ENCODE results near the gene GNL1. TPM values are rescaled to one million over a fixed set of nuclear protein-coding genes. Genes with fewer than 3 reads are reported as not detected.
A peak's percentile ranks its signal among the peaks of the same experiment; 100 is the strongest.

The GNL1 gene
- polyA plus RNA-seq, 1 donor (not counting 4 experiments of a cell fraction or from before 2014, with no cell fraction given) = 39.5 TPM

GRCh38 chr6:30590509-30590908 is 34.2 kb upstream of the GNL1 start:
- no peak overlapping the region for H2AFZ ChIP-seq (ENCODE audit: control insufficient read depth, low read length)
- FAIRE-seq (no peak), DNase-seq (ENCODE audit: low read depth, low spot score) (no peak)
- H3K27ac ChIP-seq (ENCODE audit: control insufficient read depth, insufficient read depth, low read length) = peak overlapping the region; percentile 55
- H3K27me3 ChIP-seq (ENCODE audit: control insufficient read depth, extremely low read depth, insufficient read depth, low read length) = no peaks in the 10 kb centered on the region
- peak overlapping the region; percentile 2 for H3K9ac ChIP-seq (ENCODE audit: control insufficient read depth, extremely low read depth, insufficient read depth, low read length)
- no peak for TF ChIP-seq EZH2 (IDR thresholded peaks at IDR 0.05; ENCODE audit: low read length)
- no peak for TF ChIP-seq CTCF (optimal IDR thresholded peaks at IDR 0.05 in 1 of 3, IDR thresholded peaks at IDR 0.05 in 1 of 3, conservative IDR thresholded peaks at IDR 0.05 in 1 of 3; ENCODE audit: extremely low read depth in 1 of 3, insufficient read depth in 2 of 3, low read length in 3 of 3)
- H4K20me1 ChIP-seq (ENCODE audit: control insufficient read depth, extremely low read depth, insufficient read depth, low read length) = peaks cover 16% of the 10 kb centered on the region
- H3K4me3 ChIP-seq (ENCODE audit: control insufficient read depth in 2 of 3, extremely low read depth in 1 of 3, insufficient read depth in 2 of 3, low read depth in 1 of 3, low read length in 3 of 3) = no peak overlapping the region
- no peaks in the 10 kb centered on the region for H3K9me1 ChIP-seq (ENCODE audit: control insufficient read depth, extremely low read depth, insufficient read depth, low read length)
- H3K4me2 ChIP-seq (ENCODE audit: control insufficient read depth, extremely low read depth, insufficient read depth, low read depth, low read length) = peak overlapping the region; percentile 33
- peaks cover 31 to 62% of the 10 kb centered on the region in 2 experiments for H3K36me3 ChIP-seq (ENCODE audit: control insufficient read depth in 2 of 2, extremely low read depth in 1 of 2, insufficient read depth in 2 of 2, low read length in 2 of 2)
- H3K9me3 ChIP-seq (ENCODE audit: control insufficient read depth, low read depth, low read length) = no peaks in the 10 kb centered on the region
- dilution Hi-C loops (cut with MboI; ENCODE audit: extremely low pct_ligation_motif_present, low sequenced_read_pairs) = no loop called here
- H3K79me2 ChIP-seq (ENCODE audit: control insufficient read depth, insufficient read depth, low read length) = peaks cover 24% of the 10 kb centered on the region
- H3K4me1 ChIP-seq (ENCODE audit: control insufficient read depth, extremely low read depth, insufficient read depth, low read length) = peaks cover 28% of the 10 kb centered on the region

GRCh38 chr6:30589754-30590358 is 33.6 kb upstream of the GNL1 start:
- Histone ChIP-seq H3K79me2 (ENCODE audit: control insufficient read depth, insufficient read depth, low read length) (peaks cover 24% of the 10 kb centered on the region), H3K27me3 (ENCODE audit: control insufficient read depth, extremely low read depth, insufficient read depth, low read length) (no peaks in the 10 kb centered on the region), H3K4me3 (ENCODE audit: control insufficient read depth in 2 of 3, extremely low read depth in 1 of 3, insufficient read depth in 2 of 3, low read depth in 1 of 3, low read length in 3 of 3) (no peak overlapping the region), H3K9me1 (ENCODE audit: control insufficient read depth, extremely low read depth, insufficient read depth, low read length) (no peaks in the 10 kb centered on the region), H3K4me1 (ENCODE audit: control insufficient read depth, extremely low read depth, insufficient read depth, low read length) (peaks cover 28% of the 10 kb centered on the region), H3K27ac (ENCODE audit: control insufficient read depth, insufficient read depth, low read length) (no peak overlapping the region), H3K9me3 (ENCODE audit: control insufficient read depth, low read depth, low read length) (no peaks in the 10 kb centered on the region), H2AFZ (ENCODE audit: control insufficient read depth, low read length) (no peak overlapping the region), H3K4me2 (ENCODE audit: control insufficient read depth, extremely low read depth, insufficient read depth, low read depth, low read length) (no peak overlapping the region), H4K20me1 (ENCODE audit: control insufficient read depth, extremely low read depth, insufficient read depth, low read length) (peaks cover 16% of the 10 kb centered on the region), H3K36me3 (ENCODE audit: control insufficient read depth in 2 of 2, extremely low read depth in 1 of 2, insufficient read depth in 2 of 2, low read length in 2 of 2) (peaks cover 37 to 65% of the 10 kb centered on the region in 2 experiments), H3K9ac (ENCODE audit: control insufficient read depth, extremely low read depth, insufficient read depth, low read length) (no peak overlapping the region)
- FAIRE-seq (no peak), DNase-seq (ENCODE audit: low read depth, low spot score) (no peak)
- dilution Hi-C loops (cut with MboI; ENCODE audit: extremely low pct_ligation_motif_present, low sequenced_read_pairs) = no loop called here
- no peak for TF ChIP-seq CTCF (optimal IDR thresholded peaks at IDR 0.05 in 1 of 3, IDR thresholded peaks at IDR 0.05 in 1 of 3, conservative IDR thresholded peaks at IDR 0.05 in 1 of 3; ENCODE audit: extremely low read depth in 1 of 3, insufficient read depth in 2 of 3, low read length in 3 of 3)
